Measurements from ENCODE around the gene ITPRID1.

The ITPRID1 gene

DNA sequence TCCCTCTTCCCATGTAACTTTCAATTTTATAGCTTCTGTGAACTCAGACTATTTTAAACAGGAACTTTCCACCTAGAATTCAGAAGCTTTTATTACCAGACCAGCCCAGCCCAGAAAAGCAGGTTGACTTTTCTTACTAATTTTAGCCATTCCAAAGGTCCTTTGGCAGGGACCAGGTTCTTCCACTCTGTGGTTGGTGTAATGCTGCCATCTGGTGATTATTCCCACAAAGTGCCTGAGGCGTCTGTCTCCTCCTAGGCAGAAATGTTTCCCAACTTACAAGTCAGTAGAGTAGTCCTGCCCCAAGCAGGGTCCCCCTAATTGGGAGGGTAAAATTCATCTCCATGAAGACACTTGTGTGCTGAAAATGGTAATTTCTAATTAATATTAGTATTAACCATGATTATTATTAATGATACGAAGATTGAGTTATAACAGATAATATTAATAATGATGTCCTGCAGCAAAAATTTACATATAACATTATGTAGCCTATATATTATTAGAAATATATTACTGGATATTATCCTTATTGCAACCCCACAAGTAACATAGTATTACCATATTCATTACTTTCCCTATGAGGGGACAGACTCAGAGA is 120.1 kb downstream of the ITPRID1 start:
- DNase-seq (ENCODE audit: low read depth): no peak

DNA sequence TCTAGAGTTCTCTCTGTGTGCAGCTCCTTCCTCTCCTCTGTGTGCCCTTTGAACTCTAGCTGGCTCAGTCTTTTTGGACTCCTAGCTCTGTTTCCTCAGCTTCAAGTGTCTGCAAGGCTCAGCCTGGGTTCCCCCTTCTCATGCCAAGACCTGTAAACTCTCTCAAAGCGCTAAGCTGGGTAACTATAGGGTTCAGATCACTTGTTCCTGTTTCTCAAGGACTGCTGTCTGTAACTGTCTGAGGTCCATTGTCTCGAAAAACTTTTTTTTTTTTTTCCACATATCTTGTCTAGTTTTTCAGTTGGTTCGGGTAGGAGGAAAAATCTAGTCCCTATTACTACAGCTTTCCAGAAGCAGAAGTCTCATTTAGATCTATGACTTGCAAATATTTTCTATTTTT is 126.5 kb downstream of the ITPRID1 start:
- no peak for DNase-seq (ENCODE audit: low read depth)

DNA sequence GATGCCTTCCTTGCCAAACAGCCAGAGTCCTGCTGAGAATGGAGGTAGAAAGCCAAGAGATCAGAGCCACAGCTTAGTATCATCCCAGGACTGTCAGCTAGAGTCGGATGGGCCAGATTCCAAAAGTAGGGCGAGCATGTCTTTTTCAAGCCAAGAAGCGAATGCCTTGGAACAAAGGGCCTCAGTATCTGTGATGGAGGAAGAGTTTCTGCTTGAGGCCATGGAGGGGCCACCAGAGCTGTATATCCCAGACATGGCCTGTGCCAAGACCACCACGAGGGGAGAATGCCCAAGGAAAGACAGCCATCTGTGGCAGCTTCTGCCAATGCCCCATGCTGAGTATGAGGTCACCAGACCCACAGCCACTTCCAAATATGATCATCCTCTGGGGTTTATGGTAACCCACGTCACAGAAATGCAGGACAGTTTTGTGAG is 128.8 kb downstream of the ITPRID1 start:
- DNase-seq (ENCODE audit: low read depth): no peak

DNA sequence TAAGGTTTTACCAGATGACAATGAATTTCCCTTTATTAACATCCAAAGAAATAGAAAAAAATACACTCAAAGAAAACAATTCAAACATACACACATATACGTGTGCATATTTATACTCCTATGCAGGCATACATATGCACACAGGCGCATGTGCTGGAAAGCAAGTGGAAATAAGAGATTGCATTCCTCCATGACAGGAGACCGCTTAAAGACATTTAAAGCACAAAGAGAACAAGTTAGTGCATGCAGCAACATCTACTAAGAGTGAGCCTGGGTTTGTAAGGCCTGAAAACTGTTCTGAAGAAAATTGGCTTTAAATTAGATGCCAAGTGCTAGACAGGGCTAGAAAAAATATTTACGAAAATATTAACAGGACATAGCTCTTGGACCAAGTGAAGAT is 133.1 kb downstream of the ITPRID1 start:
- no peak for DNase-seq (ENCODE audit: low read depth)

DNA sequence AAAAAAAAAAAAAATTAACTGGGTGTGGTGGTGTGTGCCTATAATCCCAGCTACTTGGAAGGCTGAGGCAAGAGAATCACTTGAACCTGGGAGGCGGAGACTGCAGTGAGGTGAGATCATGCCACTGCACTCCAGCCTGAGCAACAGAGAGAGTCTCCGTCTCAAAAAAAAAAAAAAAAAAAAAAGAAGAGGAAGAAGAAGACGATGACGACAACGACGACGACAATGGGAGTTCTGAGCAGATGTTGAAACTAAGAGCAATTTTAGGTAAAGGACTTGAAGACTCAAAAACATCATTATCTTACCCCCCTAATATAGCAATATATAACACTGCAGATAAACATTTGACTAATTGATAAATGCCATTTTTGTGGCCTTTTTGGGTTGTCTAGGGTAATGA is 133.6 kb downstream of the ITPRID1 start:
- DNase-seq (ENCODE audit: low read depth): no peak

DNA sequence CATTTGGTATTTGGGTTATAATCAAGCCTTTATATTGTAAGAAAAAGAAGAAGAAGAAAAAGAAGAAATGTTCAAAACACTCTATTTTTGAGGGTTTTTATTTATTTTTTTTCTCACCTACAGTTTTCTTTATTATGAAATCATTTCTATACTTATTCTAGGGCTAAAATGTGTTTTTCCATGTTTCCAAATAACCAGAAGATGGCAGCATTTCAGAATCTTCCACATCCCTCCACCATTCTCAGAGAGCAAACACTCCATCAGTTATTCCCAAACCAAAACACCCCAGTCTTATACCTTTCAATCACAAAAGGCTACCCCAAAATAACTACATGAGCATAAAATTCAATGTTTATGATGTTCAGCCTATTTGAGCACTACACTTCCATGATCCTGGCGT is 134.4 kb downstream of the ITPRID1 start:
- DNase-seq (ENCODE audit: low read depth): no peak

DNA sequence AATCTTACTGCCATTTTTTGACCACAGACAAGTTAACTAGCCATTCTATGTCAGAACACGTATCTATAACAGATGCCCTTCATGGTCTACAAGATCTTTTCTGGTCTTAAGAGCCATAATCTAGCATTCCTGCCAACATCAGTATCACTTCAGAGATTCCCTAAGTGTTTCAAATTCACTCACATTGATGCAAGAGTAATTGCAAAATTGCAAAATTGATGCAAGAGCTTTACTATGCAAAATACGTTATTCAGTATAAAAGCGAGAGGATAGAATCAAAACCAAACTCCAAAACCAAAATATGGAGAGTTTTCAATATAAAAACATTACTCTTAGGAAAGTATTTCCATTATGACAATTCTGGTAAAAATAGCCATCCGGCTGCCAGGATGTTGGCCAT is 135.0 kb downstream of the ITPRID1 start:
- no peak for DNase-seq (ENCODE audit: low read depth)

DNA sequence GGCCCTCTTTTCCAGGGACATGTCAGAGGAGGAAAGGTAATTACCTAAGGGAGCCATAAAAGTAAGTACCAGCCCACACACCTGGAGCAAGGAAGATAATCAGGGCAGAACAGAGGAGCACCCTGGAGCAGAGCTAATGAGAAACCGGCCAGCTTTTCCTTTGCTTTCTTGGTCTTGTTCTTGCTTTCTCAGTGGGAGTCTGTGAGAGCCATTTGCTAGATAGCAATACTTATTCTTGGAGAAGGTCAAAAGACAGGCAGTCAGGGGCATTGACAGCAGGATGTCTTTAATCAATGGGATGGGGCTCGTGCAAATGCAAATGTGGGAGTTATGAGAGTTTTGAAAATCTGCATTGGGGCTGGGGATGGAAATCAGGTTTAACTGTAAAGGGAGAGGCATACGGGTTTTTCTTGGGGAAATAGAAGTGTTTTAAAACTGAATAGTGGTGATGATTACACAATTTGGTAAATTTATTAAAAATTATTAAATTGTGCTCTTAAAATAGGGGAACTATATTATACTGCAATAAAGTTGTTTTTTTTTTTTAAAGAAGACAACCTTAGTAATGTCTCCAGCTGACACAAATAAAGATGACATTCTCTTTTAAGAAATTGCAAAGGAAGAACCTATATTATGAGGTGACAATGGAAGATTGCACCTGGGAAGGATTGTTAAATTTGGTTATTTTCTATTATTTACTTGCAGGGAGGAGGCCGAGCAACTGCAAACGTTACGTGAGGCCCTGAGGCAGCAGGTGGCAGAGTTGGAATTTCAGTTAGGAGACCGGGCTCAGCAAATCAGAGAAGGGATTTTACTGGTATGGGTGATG is 137.6 kb downstream of the ITPRID1 start:
- no peak for DNase-seq (ENCODE audit: low read depth)

DNA sequence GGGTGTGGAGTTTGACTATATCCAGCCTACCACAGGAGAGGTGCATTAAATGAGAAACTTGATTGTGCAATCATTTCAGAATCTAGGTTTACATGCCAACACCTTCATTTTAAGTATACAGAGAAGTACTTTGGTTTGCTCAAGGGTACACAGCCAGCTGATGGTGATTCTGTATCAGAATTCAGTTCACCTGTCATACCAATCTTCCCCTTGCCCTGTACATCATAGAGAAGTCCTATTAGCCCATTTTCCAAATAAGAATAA is 138.1 kb downstream of the ITPRID1 start:
- DNase-seq (ENCODE audit: low read depth): no peak

DNA sequence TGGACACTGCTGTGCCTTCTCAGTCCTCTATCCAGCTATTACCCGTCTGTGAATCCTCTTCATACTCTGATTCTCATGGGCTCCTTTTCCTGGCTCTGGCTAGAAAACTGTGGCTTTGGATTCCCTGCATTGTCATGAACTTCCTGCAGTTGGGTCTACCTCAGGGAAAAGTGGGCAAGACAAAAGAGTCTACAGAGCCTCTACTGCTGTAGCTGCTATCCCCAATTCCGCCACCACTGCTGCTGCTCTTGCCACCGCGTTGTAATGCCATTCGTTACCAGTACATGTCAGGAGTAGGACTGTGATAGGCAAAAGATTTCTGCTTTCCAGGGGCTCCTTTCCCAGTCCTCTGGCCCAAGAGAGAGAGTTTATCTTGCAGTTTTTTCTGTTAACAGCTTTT is 149.2 kb downstream of the ITPRID1 start:
- no peak for DNase-seq (ENCODE audit: low read depth)

DNA sequence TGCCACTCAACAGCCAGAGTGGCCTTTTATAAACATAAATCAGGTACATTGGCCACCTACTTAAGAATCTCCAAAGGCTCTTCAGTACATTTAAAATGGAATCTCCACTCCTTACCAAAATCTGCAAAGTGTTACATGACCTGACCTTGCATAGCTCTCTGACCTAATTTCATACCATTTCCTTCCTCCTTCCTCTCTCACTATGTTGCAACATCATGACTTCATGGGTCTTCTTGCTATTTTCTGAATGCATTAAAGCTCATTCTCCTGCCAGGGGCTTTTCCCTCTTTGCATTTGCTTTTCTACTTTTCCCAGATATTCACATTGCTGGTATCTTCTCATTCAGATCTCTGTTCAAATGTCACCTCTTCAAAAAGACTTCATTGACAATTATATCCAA is 151.0 kb downstream of the ITPRID1 start:
- DNase-seq (ENCODE audit: low read depth): no peak

DNA sequence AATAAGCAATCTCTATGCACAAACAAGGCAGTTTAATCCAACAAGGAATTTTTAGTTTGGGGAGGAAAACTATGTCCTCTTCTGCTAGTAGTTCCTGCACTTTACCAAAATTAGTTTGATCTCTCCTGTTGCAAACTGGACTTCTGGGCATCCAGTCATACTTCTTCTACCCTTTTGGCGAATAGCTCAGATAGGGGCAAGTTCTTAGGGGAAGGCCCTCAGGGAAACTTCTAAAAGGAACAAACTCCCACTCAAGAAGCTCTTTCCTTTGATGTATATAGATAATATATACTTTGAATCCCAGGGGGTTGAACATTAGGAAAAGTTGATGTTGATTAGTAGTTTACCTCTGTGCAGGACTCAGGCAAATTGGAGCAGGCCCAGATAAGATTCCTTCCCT is 151.7 kb downstream of the ITPRID1 start:
- no peak for DNase-seq (ENCODE audit: low read depth)

DNA sequence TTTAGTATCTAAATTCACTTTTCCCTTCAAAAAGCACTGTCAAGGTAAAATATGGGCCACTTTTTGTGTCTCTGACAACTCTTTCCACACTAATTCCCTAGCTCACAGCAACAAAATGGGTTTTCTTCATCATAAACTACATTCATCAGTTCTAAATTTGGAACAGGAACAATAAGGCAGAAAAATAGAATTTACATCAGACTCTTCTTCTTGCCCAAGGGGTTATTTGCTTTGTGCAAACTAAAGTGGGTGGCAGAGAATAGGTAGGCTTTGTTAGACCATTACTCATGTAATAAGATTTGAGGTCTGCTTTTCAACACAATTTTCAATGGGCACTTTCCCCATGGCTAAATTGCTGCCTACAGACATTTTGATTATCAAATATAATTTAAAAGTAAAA is 155.6 kb downstream of the ITPRID1 start:
- DNase-seq (ENCODE audit: low read depth): no peak

DNA sequence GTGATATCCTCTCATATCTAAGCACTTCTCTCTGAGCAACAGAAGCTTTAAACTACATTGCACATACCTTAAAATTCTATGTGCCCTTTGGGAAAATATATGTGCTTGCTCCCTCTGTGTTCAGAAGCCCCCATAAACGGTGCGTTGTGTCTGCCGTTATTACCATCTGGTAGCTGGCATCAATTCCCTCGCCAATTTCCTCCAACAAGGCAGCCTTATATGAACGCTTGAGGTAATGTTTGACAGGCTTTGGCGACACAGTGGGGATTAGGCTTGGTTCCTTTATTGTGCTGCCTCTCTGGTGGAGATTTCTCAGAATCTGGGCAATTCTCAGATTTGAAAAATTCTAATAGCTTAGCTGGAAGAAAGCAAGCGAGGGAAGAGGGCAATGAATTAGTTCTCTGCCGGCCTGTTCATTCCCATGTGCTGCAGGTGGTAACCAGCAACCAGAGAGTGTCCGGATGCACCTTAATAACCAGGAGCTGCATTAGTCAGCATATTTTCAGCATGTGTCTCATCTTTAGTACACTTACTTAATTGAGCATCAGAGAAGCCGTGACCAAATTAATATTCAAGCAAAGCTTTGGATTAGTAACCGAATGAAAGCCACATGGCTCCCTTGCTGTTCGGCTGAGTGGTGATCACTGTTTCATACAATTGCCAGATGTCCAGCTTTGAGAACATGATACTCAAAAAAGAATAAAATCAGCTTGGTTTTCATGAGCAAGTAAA is 165.8 kb downstream of the ITPRID1 start:
- no peak for DNase-seq (ENCODE audit: low read depth)

DNA sequence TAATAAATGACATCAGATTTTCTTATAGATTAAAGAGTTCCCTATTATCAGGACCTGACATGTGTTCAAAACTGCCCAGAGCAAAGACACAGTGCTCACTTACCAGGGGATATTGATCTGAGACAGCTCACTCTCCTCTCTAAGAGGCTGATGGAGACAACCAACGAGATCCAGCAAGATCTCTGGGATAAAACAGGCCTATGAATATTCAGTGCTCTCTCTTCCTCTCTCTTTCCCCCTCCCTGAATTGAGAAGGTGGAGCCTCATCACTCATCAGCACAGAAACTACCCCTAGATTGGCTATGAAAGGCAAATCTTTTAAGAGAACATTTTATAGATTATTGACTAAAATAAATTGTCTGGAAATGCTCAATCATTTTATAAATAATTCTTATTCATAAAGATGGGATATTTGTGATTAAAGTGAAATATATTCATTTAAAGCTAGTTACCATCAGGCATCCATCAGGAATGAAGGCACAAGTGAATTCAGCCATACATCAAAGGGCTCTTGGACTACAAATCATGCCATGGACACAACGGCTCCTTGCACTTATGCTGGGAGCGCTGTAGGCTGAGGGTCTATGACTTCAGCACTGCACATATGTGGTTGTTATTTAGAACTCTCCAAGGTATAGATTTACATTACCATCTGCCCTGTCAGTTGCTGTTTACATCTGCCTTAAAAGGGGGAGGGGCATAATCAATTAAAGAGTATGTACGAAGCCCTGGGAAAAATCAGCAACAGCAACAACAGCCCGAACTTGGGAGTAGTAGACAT is 169.7 kb downstream of the ITPRID1 start:
- no peak for DNase-seq (ENCODE audit: low read depth)

DNA sequence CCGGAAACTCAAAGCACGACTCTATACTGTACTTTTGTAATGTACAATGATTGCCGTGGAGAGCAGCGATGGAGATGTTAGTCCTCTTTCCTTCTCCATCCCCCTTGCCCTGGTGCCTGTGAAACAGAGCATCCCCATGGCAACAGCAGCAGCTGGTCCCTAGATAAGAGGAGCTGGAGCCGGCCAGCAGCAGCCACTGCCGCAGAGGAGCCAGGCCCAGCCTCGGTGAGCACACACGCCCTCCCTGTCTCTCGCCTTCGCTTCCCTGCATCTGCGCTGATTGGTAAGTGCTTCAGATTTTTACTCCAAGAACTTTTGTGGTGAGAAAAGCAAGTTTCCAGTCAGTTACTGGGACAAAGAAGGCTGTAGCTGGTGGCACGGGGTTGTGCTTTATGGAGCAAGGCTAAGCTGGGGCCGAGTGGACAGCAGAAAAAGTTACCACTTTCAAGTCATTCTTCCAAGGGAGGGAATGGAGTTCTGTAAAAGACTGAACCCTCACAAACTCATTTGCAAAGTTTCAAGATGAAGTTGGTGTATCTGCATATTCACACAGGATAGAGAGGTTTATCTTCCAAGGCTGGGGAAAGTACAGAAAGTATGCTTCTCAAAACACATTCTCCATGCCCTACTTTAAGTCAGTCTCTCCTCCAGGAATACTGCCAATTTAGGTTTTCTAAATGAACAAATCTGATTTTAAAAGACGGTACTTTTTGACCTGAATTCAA is 173.3 kb downstream of the ITPRID1 start, which contains the start of gene PPP1R17:
Gene PPP1R17, plus strand, starts transcription at position 192 of the 725 bp plus-strand sequence. CDS start 5,227 bp downstream, outside the sequence.
- no peak for DNase-seq (ENCODE audit: low read depth)

DNA sequence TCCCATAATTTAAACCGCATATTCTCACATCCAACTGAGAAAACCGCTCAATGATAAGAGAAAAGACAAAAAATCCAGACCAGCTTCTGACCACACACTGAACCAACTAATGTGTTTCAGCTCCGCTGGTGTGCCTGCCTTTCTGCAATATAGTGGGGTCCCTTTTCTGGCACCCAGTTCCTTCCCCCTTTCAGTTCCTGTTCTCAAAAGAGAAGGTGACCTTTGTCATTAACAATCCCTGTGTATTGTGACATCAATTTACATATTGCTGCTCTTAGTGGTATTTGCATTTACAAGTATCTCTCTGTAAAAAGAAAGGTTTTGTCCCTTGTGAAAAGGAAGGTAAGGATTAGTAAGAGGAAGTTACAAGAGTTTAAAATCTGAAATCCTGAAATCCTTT is 174.5 kb downstream of the ITPRID1 start:
- DNase-seq (ENCODE audit: low read depth): no peak

DNA sequence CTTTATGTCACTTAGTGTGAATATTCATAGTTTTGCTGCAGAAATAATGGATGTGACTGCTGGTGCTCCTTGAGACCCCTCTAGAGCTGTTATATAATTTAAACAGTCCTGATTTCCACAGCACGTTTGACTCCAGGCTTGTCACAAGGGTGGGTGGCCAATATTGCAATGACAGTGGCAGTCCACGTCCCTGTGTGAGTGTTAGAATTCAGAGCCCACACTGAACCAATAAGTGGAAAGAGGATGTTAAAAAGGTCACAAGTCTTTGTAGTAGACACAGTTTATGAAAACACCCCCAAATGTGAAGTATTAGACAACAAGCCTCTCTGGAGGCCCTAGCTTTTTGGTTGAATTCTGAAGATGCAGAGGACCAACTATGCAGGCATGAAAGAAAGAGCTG is 175.1 kb downstream of the ITPRID1 start:
- no peak for DNase-seq (ENCODE audit: low read depth)

DNA sequence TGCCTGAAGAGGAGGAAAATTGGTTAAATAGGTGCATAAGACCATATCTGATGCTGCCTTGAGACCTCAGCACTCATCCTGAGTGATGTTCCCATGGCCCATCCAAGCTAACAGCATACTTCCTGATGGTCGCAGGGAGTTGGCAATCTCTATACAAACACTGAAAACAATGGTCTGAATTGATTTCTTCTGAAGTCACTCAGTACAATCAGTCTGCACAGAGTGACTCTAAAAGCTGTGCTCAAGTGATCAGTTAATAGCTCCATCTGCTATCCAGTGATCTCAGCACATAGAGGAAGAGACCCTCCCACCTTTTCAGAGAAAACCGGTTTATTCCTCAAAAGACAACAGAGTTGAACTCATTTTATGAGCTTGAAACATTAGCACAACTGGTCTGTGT is 177.0 kb downstream of the ITPRID1 start:
- no peak for DNase-seq (ENCODE audit: low read depth)

DNA sequence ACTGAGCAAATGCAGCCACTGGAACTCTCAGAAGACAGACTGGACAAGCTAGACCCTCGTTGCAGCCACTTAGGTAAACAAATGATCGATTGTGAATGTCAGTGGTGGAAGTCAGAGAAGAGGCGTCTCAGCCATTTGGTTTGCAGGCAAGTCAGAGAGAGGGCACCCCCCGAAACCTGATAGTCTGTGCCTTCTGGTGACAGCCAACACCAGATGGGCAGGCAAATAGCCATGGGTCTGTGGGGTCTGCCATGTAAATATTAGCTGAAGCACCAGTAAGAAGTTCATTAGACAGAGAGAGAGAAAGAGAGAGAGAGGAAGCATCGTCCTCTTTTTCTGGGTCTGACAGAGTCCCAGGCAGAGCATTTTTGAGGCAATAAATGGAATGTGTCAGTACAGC is 178.6 kb downstream of the ITPRID1 start:
- no peak for DNase-seq (ENCODE audit: low read depth)

DNA sequence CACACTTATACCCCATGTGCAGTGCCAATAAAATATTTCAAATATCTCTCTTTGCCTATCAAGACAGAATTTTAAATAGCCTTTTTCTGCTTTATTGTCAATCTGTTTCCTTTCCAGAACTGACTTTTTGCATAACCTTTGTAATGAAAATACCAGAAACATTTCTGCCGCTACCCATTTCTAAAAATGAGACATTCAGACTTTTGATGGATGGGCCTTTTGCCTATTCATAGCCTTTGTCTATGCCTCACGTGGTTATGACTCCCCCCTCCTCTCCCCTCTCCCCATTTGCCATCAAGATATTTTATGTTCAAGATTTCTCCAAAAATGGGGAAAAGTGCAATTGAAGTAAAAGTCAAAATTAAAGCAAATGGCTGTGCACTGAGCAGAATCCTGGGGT is 179.0 kb downstream of the ITPRID1 start:
- no peak for DNase-seq (ENCODE audit: low read depth)
